ENCODE measurements around the gene PLPP1. TPM values are rescaled to one million over a fixed set of nuclear protein-coding genes. Genes with fewer than 3 reads are reported as not detected.
A peak's percentile ranks its signal among the peaks of the same experiment; 100 is the strongest.

Gene PLPP1
- total RNA-seq, 1 donor from 2014 or later, result 17.4 TPM

GRCh38 chr5:55530669-55531068, 4.1 kb downstream of the PLPP1 start:
- no peak for TF ChIP-seq CTCF (IDR thresholded peaks at IDR 0.05; ENCODE audit: partially characterized antibody, unreplicated experiment)
- Mint-ChIP-seq H3K27me3 (ENCODE audit: unreplicated experiment) (peaks cover 4% of the 10 kb centered on the region), H3K27ac (ENCODE audit: unreplicated experiment) (peak overlapping the region; percentile 39), H3K4me3 (ENCODE audit: unreplicated experiment) (no peak overlapping the region), H3K4me1 (ENCODE audit: low read depth, unreplicated experiment) (peaks cover 17% of the 10 kb centered on the region), H3K9me3 (ENCODE audit: unreplicated experiment) (peaks cover 11% of the 10 kb centered on the region), H3K36me3 (ENCODE audit: unreplicated experiment) (no peaks in the 10 kb centered on the region)
- DNase-seq, result peak; percentile 22

- Mint-ChIP-seq H3K27ac (ENCODE audit: unreplicated experiment) (no peak overlapping the region), H3K4me1 (ENCODE audit: low read depth, unreplicated experiment) (peaks cover 4% of the 10 kb centered on the region), H3K27me3 (ENCODE audit: unreplicated experiment) (no peaks in the 10 kb centered on the region), H3K9me3 (ENCODE audit: unreplicated experiment) (no peaks in the 10 kb centered on the region), H3K36me3 (ENCODE audit: unreplicated experiment) (no peaks in the 10 kb centered on the region), H3K4me3 (ENCODE audit: unreplicated experiment) (no peak overlapping the region)
- no peak for TF ChIP-seq CTCF (IDR thresholded peaks at IDR 0.05; ENCODE audit: partially characterized antibody, unreplicated experiment)
- no peak for DNase-seq
These were observed 9.9 kb downstream of the PLPP1 start for GRCh38 chr5:55524816-55525215.

- Mint-ChIP-seq H3K9me3 (ENCODE audit: unreplicated experiment) (no peaks in the 10 kb centered on the region), H3K4me3 (ENCODE audit: unreplicated experiment) (no peak overlapping the region), H3K36me3 (ENCODE audit: unreplicated experiment) (no peaks in the 10 kb centered on the region), H3K27me3 (ENCODE audit: unreplicated experiment) (no peaks in the 10 kb centered on the region), H3K4me1 (ENCODE audit: low read depth, unreplicated experiment) (peaks cover 4% of the 10 kb centered on the region), H3K27ac (ENCODE audit: unreplicated experiment) (no peak overlapping the region)
- no peak for TF ChIP-seq CTCF (IDR thresholded peaks at IDR 0.05; ENCODE audit: partially characterized antibody, unreplicated experiment)
- no peak for DNase-seq
These were observed 11.5 kb downstream of the PLPP1 start for GRCh38 chr5:55523293-55523692.

- Mint-ChIP-seq H3K27ac (ENCODE audit: unreplicated experiment) (no peak overlapping the region), H3K9me3 (ENCODE audit: unreplicated experiment) (no peaks in the 10 kb centered on the region)
- DNase-seq, result no peak
These were observed 12.9 kb downstream of the PLPP1 start for GRCh38 chr5:55521881-55522280.

More at GRCh38 chr5:55521881-55522280, 12.9 kb downstream of the PLPP1 start:
- no peak overlapping the region for H3K4me3 Mint-ChIP-seq (ENCODE audit: unreplicated experiment)
- peaks cover 2% of the 10 kb centered on the region for H3K27me3 Mint-ChIP-seq (ENCODE audit: unreplicated experiment)
- no peaks in the 10 kb centered on the region for H3K36me3 Mint-ChIP-seq (ENCODE audit: unreplicated experiment)
- no peak for TF ChIP-seq CTCF (IDR thresholded peaks at IDR 0.05; ENCODE audit: partially characterized antibody, unreplicated experiment)
- H3K4me1 Mint-ChIP-seq (ENCODE audit: low read depth, unreplicated experiment), result peaks cover 4% of the 10 kb centered on the region

All from glutamatergic neuron (in vitro differentiated cells).